HG02588 (cell line): Measurements from ENCODE around the gene RAD51B.

Source experiments
- ATAC-seq: cut with Tn5 transposase; IDR thresholded peaks from one replicate; pipeline ENCODE4 v1.9.1; 2021; ENCODE audit warnings: mild to moderate bottlenecking, moderate library complexity; ENCODE audit not compliant: unreplicated experiment

RAD51B gene

DNA sequence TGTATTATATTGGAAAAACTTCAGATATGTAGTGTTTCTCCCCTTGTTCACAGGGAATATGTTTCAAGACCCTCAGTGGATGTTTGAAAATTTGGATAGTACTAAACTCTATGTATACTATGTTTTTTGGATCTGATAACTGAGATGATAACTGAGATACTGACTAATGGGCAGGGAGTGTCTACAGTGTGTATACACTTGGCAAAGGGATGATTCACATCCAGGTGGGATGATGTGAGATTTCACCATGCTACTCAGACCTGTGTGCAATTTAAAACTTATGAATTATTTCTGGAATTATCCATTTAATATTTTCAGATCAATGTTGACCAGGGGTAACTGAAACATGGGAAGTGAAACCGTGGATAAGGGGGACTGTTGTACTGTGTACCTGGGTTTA, 13.8 kb downstream of the RAD51B start:
- ATAC-seq, result no peak

DNA sequence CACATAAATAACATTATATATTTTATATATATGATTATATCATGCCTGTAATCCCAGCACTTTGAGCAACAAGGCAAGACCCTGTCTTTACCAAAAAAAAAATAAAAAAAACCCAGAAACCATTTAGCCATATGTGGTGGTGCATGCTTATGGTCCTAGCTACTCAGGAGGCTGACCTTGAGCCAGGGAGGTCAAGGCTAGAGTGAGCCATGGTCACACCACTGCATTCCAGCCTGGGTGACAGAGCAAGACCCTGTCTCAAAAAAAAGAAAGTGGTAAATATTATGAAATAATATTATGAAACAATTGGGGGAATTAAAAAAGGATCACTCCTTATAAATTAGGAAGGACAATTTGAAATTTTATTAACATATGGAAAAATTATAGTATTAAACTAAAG, 16.0 kb downstream of the RAD51B start:
- ATAC-seq, result no peak

DNA sequence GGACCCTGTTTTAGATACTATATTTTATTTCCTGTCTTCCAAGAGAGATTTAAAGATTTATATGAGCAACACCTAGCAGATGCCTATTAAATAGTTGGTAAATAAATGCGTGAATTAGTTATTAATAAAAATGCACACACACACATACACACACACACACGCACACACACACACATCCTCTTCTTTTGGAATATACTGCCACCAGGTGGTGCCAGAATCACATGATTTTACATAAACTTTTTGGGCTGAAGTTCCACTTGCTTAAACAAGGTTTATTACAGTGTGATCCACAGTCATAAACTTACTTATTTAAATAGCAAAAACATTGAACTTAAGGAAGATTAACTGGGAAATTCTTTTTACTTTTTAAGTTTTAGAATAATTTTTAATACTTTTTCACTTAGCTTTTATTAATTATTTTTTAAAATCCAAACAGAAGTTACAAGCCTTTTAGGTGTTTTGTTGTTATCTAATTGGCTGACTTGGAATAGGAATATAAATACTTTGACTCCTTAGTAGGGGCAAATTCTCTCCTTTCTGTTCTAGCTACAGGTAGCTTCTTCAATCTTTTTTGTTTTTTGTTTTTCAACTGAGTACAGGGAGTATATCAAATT, 17.5 kb downstream of the RAD51B start:
- no peak for ATAC-seq

DNA sequence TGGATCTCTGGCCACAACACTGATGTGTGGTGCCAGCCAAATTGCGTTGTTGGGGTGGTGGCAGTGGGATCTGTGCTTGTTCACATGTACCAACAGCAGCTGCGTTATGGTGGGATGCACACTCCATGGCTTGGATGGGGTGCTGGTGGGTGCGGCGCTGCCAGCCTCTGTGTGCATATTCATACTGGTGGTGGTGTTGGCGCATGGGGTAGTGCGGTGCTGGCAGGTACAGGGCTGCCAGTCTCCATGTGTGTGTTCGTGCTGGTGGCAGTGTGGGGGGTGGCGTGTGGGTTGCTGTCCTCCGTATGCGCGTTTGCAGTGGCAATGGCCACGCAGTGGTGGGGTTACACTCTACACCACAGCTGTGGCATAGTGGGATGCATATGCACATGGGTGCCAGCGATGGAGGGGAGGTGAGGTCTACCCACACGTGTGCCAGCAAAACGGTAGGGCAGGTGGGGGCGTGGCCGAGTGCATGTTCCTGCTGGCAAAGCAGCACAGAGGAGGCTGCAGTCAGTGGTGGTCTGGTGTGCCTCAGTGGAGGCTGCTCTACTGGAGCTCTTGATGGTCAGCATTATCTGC, 26.5 kb downstream of the RAD51B start:
- no peak for ATAC-seq

DNA sequence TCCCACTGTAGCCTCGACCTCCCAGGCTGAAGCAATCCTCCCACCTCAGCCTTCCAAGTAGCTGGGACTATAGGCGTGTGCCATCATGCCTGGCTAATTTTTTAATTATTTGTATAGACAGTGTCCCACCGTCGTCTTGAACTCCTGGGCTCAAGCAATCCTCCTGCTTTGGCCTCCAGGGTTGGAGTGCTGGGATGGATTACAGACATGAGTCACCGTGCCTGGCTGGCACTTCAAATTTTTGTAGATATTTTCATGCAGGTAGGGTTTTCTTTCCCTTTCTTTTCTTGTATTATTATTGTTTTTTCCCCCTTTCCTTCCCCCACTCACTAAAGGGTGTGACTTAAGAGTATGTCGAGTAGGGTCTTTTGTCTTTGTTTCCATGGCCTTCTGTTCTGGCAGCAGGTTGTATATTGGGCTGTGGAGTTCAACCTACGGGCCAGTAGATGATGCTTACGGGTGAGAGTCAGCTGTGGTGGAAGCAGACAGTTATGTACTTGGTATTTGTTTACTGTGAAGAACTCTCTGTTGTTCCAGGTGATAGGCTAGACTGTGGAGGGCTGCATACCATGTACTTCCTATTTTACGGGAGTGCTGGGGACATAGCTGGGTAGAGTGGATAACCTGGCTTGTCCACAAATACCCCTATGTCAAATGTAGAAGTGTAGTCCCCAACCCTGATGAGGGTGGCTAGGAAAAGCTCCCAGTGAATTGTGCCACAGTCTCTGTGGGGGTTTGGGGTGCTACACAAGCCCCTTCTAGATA, 30.7 kb downstream of the RAD51B start:
- no peak for ATAC-seq

DNA sequence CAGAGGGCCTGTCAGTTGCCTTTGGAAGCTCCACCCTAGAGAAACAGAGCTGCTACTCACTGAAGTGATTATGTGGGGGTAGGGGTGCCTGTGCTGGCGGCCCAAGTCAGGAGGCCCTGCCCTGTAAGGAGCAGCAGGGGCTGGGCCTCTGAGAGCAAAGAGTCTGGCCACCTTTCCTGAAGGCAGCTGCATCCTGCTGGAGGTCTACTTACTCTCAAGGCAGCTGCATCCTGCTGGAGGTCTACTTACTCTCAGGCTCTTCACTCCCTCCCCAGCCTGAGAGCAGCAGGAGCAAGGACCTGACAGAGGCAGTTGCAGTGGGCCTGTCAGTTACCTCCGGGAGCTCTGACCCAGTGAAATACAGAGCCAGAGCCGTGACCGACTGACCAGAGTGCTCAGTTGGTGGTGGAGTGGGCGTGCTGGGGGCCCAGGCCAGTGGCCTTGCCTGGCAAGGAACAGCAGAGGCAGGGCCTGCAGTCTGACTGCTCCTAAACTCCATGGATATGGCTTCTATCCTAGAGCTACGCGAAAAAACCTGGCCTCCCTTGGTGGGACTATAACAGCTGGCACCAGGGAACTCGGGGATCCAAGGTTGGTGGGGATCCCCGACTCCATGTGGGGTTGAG, 32.3 kb downstream of the RAD51B start:
- ATAC-seq, result no peak

DNA sequence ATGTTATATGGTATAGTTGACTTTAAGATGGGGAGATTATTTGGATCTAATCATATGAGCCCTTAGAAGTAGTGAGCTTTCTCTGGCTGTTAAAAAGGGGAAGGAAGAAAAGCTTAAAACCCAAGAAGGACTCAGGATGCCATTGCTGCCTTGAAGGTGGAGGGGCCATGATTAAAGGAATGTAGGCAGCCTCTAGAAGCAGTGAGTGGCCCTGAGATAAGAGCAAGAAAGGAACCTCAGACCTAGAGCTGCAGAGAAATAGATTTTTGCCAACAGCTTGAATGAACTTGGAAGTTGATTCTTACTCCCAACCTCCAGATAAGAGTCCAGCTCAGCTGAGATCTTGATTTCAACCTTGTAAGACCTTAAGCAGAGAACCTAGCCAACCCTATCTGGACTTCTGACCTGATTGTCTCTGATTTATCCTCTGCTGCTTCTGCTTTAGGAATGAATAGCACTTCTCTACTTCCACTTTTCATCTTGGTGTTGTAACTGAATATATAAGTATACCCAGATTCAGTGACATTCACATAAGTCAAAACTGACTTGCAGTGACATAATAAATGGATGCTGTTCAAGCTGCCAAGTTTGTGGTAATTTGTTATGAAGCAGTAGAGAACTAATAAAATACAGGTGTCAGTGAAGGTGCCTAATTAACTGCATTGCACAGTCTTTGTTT, 33.5 kb downstream of the RAD51B start:
- ATAC-seq, result no peak

DNA sequence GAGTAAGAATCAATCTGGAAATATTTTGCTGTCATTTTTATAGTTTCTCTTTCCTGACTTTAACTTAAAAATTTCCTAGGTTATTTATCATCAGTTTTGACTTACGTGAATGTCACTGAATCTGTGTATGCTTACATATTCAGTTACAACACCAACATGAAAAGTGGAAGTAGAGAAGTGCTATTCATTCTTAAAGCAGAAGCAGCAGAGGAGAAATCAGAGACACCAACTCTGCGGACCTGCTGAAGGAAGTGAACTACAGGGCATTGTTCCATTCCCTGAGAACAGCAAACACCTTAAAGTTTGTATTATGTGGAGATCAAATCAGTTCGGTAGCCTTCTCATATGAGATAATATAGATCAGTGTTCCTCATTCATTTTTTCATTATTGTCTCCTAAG, 34.1 kb downstream of the RAD51B start:
- no peak for ATAC-seq

DNA sequence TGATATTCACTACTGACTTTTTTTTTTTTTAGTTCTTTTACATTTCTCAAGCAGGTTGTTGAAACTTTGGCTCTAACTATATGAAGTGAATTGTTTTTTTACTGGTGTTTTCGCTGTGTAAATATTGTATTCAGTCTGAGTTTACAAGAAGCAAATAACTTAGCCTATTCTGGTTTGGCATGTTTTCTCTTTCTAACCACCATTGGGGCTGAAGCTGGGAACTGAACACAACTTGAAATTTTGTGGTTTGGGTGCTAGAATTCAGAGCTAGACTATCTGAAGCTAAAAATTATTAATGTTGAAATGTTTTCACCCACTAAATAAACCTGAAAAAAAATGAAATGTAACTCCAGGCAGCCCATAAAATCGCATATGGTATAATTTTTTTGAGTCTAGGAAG, 37.2 kb downstream of the RAD51B start:
- ATAC-seq, result no peak

DNA sequence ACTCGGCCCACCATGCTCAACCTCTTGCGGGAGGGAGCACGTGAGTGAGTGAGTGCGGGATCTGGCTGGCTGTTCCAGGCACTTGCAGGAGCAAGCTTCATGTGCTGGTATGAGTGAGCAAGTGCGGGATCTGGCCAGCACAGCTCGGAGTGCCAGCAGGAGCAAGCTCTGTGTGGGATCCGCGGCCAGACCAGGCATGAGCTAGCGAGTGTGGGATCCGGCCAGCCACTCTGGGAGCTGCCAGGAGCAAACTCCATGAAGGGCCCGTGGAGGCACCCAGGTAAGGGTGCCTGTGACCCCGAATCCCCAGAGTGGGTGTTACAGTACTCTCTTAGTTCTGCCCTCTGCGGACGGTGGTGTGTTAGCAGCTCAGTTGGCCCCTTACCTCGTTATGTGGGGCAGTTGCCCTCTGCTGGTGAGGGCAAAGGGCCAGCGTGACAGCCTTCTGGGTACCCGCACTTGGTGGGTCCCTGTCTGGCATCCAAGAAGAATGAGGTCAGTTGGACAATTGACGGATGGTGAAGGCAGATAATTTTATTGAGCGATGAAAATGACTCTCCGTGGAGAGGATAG, 38.3 kb downstream of the RAD51B start:
- no peak for ATAC-seq

DNA sequence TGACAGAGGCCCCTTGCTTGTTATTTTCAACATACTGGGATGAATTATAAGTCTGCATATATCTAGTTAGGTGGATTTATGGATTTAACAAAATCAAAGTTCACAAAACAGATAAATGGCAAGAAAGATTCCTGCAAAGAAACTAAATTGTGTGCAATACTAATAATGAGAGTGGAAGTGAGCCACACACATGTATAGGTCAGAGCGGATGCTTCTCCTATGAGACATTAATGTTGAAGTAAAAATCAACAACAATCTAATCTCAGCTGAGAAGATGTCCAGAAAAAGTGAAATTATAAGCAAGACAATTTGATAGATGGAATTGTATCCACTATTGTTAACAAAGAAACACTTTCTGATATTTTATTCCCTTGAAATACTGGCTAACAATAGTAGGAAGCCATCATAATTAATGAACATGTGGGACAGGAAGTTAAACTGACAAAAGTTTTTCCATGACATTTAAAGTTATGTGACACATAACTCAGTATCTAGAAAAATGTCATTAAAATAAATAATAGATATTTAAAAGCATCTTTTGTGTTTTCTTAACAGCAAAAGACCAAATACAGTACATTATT, 39.7 kb downstream of the RAD51B start:
- ATAC-seq, result no peak

DNA sequence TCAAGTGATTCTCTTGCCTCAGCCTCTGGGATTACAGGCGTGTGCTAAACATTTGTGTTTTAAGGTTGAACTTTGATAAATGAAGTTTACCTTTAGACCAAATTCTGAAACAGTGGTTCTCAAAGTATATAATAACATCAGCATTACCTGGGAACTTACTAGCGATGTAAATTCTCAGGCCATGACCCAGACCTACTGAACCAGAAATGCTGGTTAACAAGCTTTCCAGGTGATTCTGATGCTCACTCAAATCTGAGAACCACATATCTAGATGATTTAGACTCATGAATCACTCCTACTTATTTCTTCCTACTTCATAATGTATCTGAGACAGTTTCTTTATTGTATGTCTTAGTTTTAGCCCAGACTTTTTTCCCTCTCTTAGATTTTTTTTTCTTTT, 43.6 kb downstream of the RAD51B start:
- no peak for ATAC-seq

DNA sequence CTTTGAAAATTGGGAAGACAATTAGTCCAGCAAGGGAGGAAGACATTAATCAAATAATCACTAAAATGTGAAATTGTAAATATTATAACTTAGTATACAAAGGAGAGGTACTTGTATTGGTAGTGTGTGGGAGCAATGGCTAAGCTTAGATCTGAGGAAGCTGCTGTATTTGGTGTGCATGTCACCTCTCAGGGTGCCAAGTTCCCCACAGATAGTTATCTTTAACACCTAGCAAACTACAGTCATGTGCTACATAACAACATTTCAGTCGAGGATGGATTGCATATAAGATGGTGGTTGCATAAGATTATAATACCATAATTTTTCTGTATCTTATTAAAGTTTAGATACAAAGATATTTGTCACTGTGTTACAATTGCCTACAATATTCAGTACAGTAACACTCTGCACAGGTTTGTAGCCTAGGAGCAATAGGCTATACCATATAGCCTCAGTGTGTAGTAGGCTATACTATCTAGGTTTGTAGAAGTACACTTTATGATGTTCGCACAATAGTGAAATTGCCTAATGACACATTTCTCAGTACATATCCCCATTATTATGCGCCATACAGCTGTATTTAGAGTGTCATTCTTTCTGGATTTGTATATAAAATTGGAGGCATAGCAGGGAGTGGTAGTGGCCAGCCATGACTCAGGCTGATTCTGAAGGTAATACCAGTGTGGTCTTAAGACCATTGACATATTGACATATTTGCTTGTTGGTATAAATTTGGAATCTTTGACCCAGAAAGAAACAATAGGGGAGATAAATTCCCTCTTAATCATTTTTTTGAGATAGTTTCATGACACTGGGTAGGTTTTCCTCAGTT, 55.8 kb downstream of the RAD51B start:
- no peak for ATAC-seq

DNA sequence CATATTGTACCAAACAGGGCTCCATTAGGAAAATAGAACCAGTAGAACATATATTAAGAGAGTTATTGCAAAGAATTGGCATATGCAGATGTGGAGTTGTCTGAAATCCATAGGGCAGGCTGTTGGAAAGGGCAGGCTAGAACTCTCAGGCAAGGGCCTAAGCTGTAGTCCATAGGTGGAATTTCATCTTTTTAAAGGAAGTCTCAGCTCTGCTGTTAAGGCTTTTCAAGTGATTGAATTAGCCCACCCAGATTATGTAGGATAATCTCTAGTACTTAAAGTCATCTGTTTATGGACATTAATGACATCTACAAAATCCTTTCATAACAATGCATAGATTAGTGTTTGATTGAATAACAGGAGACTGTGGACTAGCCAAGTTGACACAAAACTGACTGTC, 59.4 kb downstream of the RAD51B start:
- ATAC-seq, result no peak

DNA sequence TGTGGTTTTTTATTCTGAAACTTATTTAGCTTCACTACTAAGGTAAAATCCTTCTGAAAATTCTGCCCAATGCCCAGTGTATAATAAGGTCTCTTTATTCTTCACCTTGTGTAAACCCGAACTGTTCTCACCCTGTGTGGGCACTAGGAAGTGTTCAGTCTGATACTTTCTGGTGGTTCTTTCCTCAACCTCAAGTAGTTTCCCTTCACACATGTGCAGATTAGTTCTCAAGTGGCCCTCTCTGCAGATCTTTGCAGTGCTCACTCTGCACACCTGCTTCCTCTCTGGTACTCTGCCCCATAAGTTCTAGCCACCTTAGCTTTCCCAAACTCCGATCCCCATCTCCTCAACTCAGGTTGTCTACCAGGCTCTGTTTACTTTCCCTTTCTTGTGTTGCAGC, 61.6 kb downstream of the RAD51B start:
- peak; percentile 98 for ATAC-seq

DNA sequence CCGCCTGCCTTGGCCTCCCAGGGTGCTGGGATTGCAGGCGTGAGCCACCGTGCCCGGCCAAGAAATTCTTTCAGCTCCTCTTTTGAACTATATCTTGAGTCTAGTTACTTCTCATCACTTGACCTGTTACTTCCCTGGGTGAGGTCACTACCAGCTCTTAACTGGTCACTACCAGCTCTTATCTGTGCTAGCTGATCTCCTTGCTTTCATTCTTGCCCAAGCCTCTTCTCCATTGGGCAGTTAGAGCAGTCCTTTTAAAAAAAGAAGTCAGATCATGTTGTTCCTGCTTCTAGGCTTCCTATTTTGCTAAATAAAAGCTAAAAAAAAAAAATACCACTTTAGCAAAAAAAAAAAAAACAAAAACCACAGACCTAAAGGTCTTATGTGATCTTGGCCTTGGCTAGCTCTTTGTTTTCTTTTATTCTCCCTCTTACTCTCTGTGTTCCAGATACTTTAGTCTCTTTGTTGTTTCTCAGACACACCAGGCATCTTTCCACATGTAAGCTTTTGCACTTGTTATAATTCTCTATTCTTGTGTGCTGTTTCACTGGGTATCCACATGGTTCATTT, 63.5 kb downstream of the RAD51B start:
- no peak for ATAC-seq

DNA sequence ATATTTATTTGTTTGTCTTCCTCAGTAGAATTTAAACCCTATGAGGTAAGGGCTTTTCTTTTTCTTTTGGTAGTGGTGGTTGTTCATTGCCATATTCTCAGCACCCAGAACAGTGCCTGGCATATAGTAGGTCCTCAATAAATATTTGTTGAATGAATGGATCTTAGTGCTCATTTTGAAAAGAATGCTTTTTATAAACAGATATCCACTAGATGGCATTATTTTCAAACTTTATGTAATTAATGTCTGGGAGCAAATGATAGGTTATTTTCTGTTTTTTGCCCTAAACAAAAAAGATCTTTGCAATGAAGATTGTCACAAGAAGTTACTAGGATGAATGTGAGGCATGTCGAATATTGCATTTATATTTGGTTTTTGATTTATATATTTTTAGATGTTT, 64.1 kb downstream of the RAD51B start:
- no peak for ATAC-seq

DNA sequence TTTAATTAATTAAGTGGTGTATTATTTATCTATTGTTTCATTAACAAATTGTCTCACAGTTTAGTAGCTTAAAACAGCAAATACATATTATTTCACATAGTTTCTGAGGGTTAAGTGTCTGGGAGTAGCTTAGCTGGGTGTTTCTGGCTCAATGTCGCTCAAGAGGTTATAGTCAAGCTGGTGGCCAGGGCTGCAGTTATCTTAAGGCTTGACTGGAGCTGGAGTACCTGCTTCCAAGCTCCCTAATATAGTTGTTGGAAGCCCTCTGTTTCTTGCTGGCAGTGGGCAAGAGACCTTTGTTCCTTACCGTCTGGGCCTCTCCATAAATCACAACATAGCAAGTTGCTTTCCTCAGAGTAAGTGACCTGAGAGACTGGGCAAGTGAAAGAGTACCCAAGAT, 66.6 kb downstream of the RAD51B start:
- ATAC-seq, result no peak

DNA sequence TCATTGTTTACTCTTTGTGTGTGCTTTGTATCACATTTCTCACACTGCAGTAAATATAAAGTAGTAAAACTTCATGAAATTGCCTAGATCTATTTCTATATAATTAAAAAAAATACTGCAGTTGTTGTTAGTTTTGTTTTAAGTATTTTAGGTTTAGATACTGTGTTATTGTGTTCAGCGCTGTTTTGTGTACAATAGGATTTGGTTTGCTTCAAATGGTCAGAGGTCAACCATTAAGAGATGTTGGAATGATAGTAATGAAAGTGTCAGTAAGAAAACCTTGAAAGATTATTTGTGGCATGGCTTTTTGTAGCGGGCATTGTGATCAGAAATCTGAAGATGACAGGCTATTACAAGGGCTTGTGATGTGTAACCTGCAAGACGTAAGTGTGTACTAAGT, 67.9 kb downstream of the RAD51B start:
- no peak for ATAC-seq

DNA sequence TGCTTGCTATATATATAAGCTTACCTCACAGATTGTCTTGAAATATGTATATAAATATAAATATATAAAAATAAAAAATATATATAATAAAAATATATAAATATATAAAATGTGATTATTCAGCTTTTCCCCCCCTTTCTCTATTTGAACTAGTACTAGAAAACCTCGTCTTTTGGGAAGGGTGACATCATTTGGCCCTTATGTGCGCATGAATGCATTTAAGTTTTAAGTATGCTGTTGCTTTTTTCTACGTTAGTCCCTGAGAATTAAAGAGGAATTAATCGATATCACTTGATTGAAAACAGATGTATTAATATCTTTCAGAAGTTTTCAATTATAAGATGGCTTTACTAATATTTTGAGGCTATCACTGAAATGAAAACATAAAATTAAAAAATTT, 69.9 kb downstream of the RAD51B start:
- no peak for ATAC-seq
